ENCODE results near the gene TNFRSF19. TPM values are rescaled to one million over a fixed set of nuclear protein-coding genes. Genes with fewer than 3 reads are reported as not detected.

Gene TNFRSF19
- total RNA-seq, 6 donors from 2014 or later, result 7.8 to 23.5 (median 14.5) TPM

- H3K9me3 ChIP-seq, result no peaks in the 10 kb centered on the region
- DNase-seq (no peak), ATAC-seq (ENCODE audit: low FRiP score in 2 of 2) (no peak)
- H3K4me1 ChIP-seq, result peaks cover 0 to 6% (median 3%) of the 10 kb centered on the region in 4 donors
- H3K27ac ChIP-seq, result no peak overlapping the region
- H3K36me3 ChIP-seq, result peaks cover 0 to 8% (median 0%) of the 10 kb centered on the region in 4 donors
- H3K4me3 ChIP-seq, result no peak overlapping the region
- TF ChIP-seq EP300 (IDR thresholded peaks at IDR 0.05) (no peak), POLR2AphosphoS5 (IDR thresholded peaks at IDR 0.05) (no peak), POLR2A (IDR thresholded peaks at IDR 0.05) (no peak)
- TF ChIP-seq, protein P1, sequence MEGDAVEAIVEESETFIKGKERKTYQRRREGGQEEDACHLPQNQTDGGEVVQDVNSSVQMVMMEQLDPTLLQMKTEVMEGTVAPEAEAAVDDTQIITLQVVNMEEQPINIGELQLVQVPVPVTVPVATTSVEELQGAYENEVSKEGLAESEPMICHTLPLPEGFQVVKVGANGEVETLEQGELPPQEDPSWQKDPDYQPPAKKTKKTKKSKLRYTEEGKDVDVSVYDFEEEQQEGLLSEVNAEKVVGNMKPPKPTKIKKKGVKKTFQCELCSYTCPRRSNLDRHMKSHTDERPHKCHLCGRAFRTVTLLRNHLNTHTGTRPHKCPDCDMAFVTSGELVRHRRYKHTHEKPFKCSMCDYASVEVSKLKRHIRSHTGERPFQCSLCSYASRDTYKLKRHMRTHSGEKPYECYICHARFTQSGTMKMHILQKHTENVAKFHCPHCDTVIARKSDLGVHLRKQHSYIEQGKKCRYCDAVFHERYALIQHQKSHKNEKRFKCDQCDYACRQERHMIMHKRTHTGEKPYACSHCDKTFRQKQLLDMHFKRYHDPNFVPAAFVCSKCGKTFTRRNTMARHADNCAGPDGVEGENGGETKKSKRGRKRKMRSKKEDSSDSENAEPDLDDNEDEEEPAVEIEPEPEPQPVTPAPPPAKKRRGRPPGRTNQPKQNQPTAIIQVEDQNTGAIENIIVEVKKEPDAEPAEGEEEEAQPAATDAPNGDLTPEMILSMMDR (IDR thresholded peaks at IDR 0.05), result no peak
- no peaks in the 10 kb centered on the region for H3K27me3 ChIP-seq
- 80 to 84% methylated on average over 7 of the region's 7 CpGs for WGBS, 2 donors
These were observed 100.6 kb downstream of the TNFRSF19 start for GRCh38 chr13:23670793-23671192.

DNA sequence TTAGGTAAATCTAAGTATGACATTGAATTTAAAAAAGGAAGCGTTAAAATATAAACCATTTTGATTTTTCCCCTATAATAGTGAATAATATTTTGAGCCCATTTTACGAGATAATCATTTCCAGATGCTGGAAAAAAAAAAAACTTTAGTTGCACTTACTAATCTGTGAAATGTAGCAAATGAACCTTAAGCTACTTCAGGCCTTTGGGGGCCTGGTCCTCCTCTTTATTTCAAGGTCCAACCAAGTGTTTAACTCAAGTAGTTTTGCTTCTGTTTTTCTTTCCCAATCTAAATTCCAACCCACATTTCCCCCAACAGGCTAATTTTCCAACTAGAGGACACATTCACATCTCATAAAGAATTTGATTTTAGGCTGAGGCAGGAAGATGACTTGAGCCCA lies 101.2 kb downstream of the TNFRSF19 start:
- 93 to 94% methylated on average over 2 of the region's 2 CpGs for WGBS, 2 donors
- Histone ChIP-seq H3K27ac (no peak overlapping the region), H3K27me3 (no peaks in the 10 kb centered on the region)

DNA sequence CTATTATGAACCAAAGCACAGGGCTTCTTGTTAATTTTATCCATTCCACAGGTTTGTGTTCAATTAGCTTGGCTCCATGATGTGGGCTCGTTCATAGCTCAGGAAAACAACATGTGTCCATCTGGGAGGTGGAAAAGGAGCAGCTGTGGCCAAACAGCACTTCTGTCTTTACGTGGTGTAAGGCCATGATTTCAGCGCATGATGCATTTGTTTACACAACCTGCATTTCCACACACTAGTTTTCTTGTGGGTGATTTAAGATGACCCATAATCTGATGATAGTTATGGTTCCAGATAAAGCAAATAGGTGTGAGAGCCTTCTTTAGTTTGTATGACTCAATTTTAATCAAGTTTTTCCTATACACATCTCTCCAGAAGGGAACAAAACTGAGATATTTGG lies 101.7 kb downstream of the TNFRSF19 start:
- Histone ChIP-seq H3K36me3 (peaks cover 0 to 8% (median 0%) of the 10 kb centered on the region in 4 donors), H3K27ac (peak overlapping the region in 1 of 4 donors; percentile 16), H3K4me3 (no peak overlapping the region), H3K9me3 (no peaks in the 10 kb centered on the region), H3K27me3 (no peaks in the 10 kb centered on the region), H3K4me1 (peaks cover 0 to 6% (median 3%) of the 10 kb centered on the region in 4 donors)
- DNase-seq (no peak), ATAC-seq (ENCODE audit: low FRiP score in 2 of 2) (no peak)
- TF ChIP-seq, protein P1 (IDR thresholded peaks at IDR 0.05), result no peak
- TF ChIP-seq POLR2AphosphoS5 (IDR thresholded peaks at IDR 0.05) (no peak), EP300 (IDR thresholded peaks at IDR 0.05) (no peak), POLR2A (IDR thresholded peaks at IDR 0.05) (no peak)
- 71 to 72% methylated on average over 3 of the region's 3 CpGs for WGBS, 2 donors

More for the DNA sequence above, 101.2 kb downstream of the TNFRSF19 start:
- H3K36me3 ChIP-seq, result peaks cover 0 to 8% (median 0%) of the 10 kb centered on the region in 4 donors
- no peaks in the 10 kb centered on the region for H3K9me3 ChIP-seq
- DNase-seq (no peak), ATAC-seq (ENCODE audit: low FRiP score in 2 of 2) (no peak)
- H3K4me3 ChIP-seq, result no peak overlapping the region
- TF ChIP-seq POLR2A (IDR thresholded peaks at IDR 0.05), result no peak
- TF ChIP-seq, protein P1 (IDR thresholded peaks at IDR 0.05), result no peak
- no peak for TF ChIP-seq EP300 (IDR thresholded peaks at IDR 0.05)
- no peak for TF ChIP-seq POLR2AphosphoS5 (IDR thresholded peaks at IDR 0.05)
- H3K4me1 ChIP-seq, result peaks cover 0 to 6% (median 3%) of the 10 kb centered on the region in 4 donors

- TF ChIP-seq POLR2A (IDR thresholded peaks at IDR 0.05) (no peak), POLR2AphosphoS5 (IDR thresholded peaks at IDR 0.05) (no peak), EP300 (IDR thresholded peaks at IDR 0.05) (no peak)
- TF ChIP-seq, protein P1 (IDR thresholded peaks at IDR 0.05), result no peak
- 33 to 48% methylated on average over 4 of the region's 4 CpGs for WGBS, 2 donors
- Histone ChIP-seq H3K36me3 (peaks cover 0 to 8% (median 0%) of the 10 kb centered on the region in 4 donors), H3K4me1 (peaks cover 0 to 6% (median 3%) of the 10 kb centered on the region in 4 donors), H3K27me3 (no peaks in the 10 kb centered on the region), H3K4me3 (no peak overlapping the region), H3K27ac (peak overlapping the region in 3 of 4 donors; percentile 16 to 43 (median 35)), H3K9me3 (no peaks in the 10 kb centered on the region)
- ATAC-seq (ENCODE audit: low FRiP score in 2 of 2) (no peak), DNase-seq (no peak)
These were observed 102.4 kb downstream of the TNFRSF19 start for GRCh38 chr13:23672616-23673015.

DNA sequence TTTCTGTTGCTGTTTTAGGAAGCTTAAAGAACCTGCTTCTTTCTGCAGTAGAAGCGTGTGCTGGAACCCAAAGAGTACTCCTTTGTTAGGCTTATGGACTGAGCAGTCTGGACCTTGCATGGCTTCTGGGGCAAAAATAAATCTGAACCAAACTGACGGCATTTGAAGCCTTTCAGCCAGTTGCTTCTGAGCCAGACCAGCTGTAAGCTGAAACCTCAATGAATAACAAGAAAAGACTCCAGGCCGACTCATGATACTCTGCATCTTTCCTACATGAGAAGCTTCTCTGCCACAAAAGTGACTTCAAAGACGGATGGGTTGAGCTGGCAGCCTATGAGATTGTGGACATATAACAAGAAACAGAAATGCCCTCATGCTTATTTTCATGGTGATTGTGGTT lies 103.1 kb downstream of the TNFRSF19 start:
- WGBS, 2 donors, result 67 to 75% methylated on average over 4 of the region's 4 CpGs
- Histone ChIP-seq H3K4me1 (peaks cover 0 to 6% (median 3%) of the 10 kb centered on the region in 4 donors), H3K4me3 (no peak overlapping the region), H3K9me3 (no peaks in the 10 kb centered on the region), H3K27ac (peak overlapping the region in 2 of 4 donors; percentile 16 to 35), H3K36me3 (peaks cover 0 to 8% (median 0%) of the 10 kb centered on the region in 4 donors), H3K27me3 (no peaks in the 10 kb centered on the region)
- ATAC-seq (ENCODE audit: low FRiP score in 2 of 2) (peak; percentile 39 to 73), DNase-seq (no peak)
- TF ChIP-seq, protein P1 (IDR thresholded peaks at IDR 0.05), result no peak
- TF ChIP-seq POLR2A (IDR thresholded peaks at IDR 0.05) (no peak), EP300 (IDR thresholded peaks at IDR 0.05) (no peak), POLR2AphosphoS5 (IDR thresholded peaks at IDR 0.05) (no peak)
